22Rv1 (cell line): Measurements from ENCODE around the gene TBC1D1.

Source experiments
- ZFX ChIP-seq: fragments of 450-650 bp; IDR thresholded peaks from 2 replicates; pipeline ENCODE4 v1.6.1; 2017; ENCODE audit warnings: antibody characterized with exemption, borderline replicate concordance
- TF ChIP-seq, protein P1 (sequence below): fragments of 450-650 bp; IDR thresholded peaks from 2 replicates; pipeline ENCODE4 v1.5.1; 2017; ENCODE audit warnings: mild to moderate bottlenecking

DNA sequence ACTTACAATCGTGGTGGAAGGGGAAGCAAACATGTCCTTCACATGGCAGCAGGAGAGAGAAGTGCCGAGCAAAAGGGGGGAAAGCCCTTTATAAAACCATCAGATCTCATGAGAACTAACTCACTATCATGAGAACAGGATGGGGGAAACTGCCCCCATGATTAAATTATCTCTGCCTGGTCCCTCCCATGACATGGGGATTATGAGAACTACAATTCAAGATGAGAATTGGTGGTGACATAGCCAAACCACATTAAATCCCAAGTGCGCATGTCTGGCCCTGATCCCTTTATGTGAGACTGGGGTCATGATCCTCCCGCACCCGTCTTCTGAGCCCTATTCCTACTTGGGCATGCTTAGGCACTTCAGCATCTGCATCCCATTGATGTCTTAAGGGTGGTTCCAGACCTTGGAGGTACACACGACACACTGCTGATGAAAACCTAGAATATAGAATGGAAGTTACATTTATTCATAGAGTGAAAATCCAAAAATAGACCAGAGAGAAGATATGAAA, 185.3 kb downstream of the TBC1D1 start:
- TF ChIP-seq, protein P1, sequence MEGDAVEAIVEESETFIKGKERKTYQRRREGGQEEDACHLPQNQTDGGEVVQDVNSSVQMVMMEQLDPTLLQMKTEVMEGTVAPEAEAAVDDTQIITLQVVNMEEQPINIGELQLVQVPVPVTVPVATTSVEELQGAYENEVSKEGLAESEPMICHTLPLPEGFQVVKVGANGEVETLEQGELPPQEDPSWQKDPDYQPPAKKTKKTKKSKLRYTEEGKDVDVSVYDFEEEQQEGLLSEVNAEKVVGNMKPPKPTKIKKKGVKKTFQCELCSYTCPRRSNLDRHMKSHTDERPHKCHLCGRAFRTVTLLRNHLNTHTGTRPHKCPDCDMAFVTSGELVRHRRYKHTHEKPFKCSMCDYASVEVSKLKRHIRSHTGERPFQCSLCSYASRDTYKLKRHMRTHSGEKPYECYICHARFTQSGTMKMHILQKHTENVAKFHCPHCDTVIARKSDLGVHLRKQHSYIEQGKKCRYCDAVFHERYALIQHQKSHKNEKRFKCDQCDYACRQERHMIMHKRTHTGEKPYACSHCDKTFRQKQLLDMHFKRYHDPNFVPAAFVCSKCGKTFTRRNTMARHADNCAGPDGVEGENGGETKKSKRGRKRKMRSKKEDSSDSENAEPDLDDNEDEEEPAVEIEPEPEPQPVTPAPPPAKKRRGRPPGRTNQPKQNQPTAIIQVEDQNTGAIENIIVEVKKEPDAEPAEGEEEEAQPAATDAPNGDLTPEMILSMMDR = no peak
- no peak for TF ChIP-seq ZFX
